ENCODE measurements around the gene WDR35.

WDR35 gene

DNA sequence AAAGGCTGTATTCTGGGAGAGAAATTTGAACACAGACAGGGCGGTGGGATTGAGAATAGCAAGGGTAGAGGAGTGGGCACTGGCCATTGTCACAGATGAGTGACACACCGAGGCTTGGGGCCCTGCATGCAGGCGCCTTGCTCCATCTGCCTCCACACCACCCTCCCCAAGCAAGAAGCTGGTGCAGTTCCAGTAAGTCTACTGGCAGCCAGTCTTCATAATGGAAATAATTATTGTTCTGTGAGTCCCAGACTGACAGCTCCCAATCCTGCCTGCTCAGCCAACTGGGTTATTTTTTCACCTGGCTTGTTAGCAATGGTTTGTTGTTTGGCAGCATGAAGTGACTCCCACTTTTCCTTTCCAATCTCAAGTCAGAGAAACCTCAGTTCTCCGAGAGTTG, 101.1 kb downstream of the WDR35 start:
- CTCF ChIA-PET = no interaction called here

DNA sequence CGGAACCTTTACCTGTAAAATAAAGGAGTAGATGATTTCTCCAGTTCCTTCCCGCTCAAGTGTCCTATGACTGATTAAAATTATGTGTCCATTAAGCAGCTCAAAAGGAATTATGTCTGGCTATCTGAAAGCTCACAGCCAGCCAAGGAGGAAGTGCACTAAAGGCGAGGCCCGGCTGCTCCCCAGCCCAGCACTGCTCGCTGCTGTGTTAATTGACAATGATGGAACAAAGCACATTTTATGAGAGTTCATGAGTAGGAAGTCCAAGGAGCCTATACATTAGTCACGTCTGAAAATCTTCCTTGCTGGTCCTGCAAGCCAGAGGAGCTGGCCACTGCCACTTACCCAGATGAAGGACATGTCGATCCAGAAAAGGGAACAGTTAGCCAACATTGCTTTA, 102.4 kb downstream of the WDR35 start:
- DNase-seq (ENCODE audit: extremely low spot score) = peak; percentile 3
- TF ChIP-seq LEF1 (IDR thresholded peaks at IDR 0.05; ENCODE audit: borderline replicate concordance) (no peak), SUZ12 (IDR thresholded peaks at IDR 0.05) (no peak), CTBP1 (IDR thresholded peaks at IDR 0.05; ENCODE audit: borderline replicate concordance) (no peak), ELF4 (IDR thresholded peaks at IDR 0.05) (no peak)
- CTCF ChIA-PET = no interaction called here
- POLR2A ChIA-PET = no interaction called here

More for the DNA sequence above, 101.1 kb downstream of the WDR35 start:
- POLR2A ChIA-PET = interaction anchor here (1.7 kb wide), 1 partner anchor 13 kb away, joined by 6 read pairs; the partner anchor contains the start of gene TTC32
- DNase-seq (ENCODE audit: extremely low spot score) = peak; percentile 2
- no peak for TF ChIP-seq L3MBTL2 (conservative IDR thresholded peaks at IDR 0.05)

DNA sequence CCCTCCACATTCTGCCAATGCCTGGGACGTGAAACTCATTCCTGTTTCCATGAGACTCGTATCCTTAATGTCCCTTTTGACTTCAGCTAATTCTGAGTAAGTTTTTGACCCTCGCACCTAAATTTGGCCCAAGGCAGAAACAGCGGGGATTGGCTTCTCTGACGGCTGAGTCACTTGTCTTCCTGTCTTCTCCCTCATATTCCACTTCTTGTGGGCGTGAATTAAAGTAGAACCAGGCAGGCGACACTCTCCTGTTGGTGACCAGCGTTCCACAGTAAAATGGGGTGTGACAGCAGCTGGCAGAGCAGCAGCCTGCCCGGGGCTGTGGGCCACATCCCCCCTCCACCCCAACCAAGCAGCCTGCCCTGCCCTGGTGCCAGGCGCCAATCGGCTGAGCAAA, 103.6 kb downstream of the WDR35 start:
- ChIA-PET POLR2A (interaction anchor here (1.3 kb wide), 1 partner anchor 15 kb away, joined by 5 read pairs; the partner anchor contains the start of gene TTC32), CTCF (no interaction called here)
- TF ChIP-seq FOXK2 (IDR thresholded peaks at IDR 0.05) (no peak), PKNOX1 (IDR thresholded peaks at IDR 0.05) (no peak), ZNF384 (IDR thresholded peaks at IDR 0.05) (no peak), FOXA1 (IDR thresholded peaks at IDR 0.05) (no peak), FOXM1 (IDR thresholded peaks at IDR 0.05; ENCODE audit: borderline replicate concordance) (no peak), SUZ12 (IDR thresholded peaks at IDR 0.05) (no peak), ARNT (IDR thresholded peaks at IDR 0.05) (no peak), SP1 (IDR thresholded peaks at IDR 0.05) (no peak), CTBP1 (IDR thresholded peaks at IDR 0.05; ENCODE audit: borderline replicate concordance) (no peak)
- DNase-seq (ENCODE audit: extremely low spot score) = no peak

- ChIA-PET POLR2A (interaction anchor here (1.3 kb wide), 1 partner anchor 16 kb away, joined by 5 read pairs; the partner anchor contains the start of gene TTC32), CTCF (no interaction called here)
- no peak for DNase-seq (ENCODE audit: extremely low spot score)
- no peak for TF ChIP-seq HDGF (IDR thresholded peaks at IDR 0.05; ENCODE audit: borderline replicate concordance)
- TF ChIP-seq SUZ12 (IDR thresholded peaks at IDR 0.05) = no peak
- TF ChIP-seq ELF4 (IDR thresholded peaks at IDR 0.05) = no peak
- TF ChIP-seq L3MBTL2 (conservative IDR thresholded peaks at IDR 0.05) = no peak
These were observed 104.1 kb downstream of the WDR35 start for GRCh38 chr2:19885791-19886190.

GRCh38 chr2:19883971-19884720, 105.8 kb downstream of the WDR35 start:
- no peak for DNase-seq (ENCODE audit: extremely low spot score)
- POLR2A ChIA-PET = no interaction called here
- CTCF ChIA-PET = no interaction called here
- TF ChIP-seq L3MBTL2 (conservative IDR thresholded peaks at IDR 0.05) = no peak
- no peak for TF ChIP-seq LEF1 (IDR thresholded peaks at IDR 0.05; ENCODE audit: borderline replicate concordance)
- no peak for TF ChIP-seq NFRKB (IDR thresholded peaks at IDR 0.05)
- no peak for TF ChIP-seq PKNOX1 (IDR thresholded peaks at IDR 0.05)
- TF ChIP-seq HDGF (IDR thresholded peaks at IDR 0.05; ENCODE audit: borderline replicate concordance) = no peak
- TF ChIP-seq ELF4 (IDR thresholded peaks at IDR 0.05) = no peak
- TF ChIP-seq TARDBP (IDR thresholded peaks at IDR 0.05) = no peak

- ChIA-PET POLR2A (no interaction called here), CTCF (no interaction called here)
- TF ChIP-seq PKNOX1 (IDR thresholded peaks at IDR 0.05) = no peak
- no peak for TF ChIP-seq FOXA1 (IDR thresholded peaks at IDR 0.05)
- TF ChIP-seq ARNT (IDR thresholded peaks at IDR 0.05) = no peak
- no peak for TF ChIP-seq SUZ12 (IDR thresholded peaks at IDR 0.05)
- no peak for TF ChIP-seq ELF4 (IDR thresholded peaks at IDR 0.05)
- no peak for TF ChIP-seq FOXK2 (IDR thresholded peaks at IDR 0.05)
- no peak for TF ChIP-seq SP1 (IDR thresholded peaks at IDR 0.05)
- TF ChIP-seq NFRKB (IDR thresholded peaks at IDR 0.05) = no peak
- no peak for DNase-seq (ENCODE audit: extremely low spot score)
These were observed 106.4 kb downstream of the WDR35 start for GRCh38 chr2:19883486-19883885.

GRCh38 chr2:19882286-19882685, 107.6 kb downstream of the WDR35 start:
- no peak for DNase-seq (ENCODE audit: extremely low spot score)
- no peak for TF ChIP-seq FOXM1 (IDR thresholded peaks at IDR 0.05; ENCODE audit: borderline replicate concordance)
- no peak for TF ChIP-seq BHLHE40 (IDR thresholded peaks at IDR 0.05; ENCODE audit: borderline replicate concordance)
- no peak for TF ChIP-seq PKNOX1 (IDR thresholded peaks at IDR 0.05)
- TF ChIP-seq L3MBTL2 (conservative IDR thresholded peaks at IDR 0.05) = no peak
- no peak for TF ChIP-seq ELF4 (IDR thresholded peaks at IDR 0.05)
- TF ChIP-seq ARNT (IDR thresholded peaks at IDR 0.05) = no peak
- ChIA-PET POLR2A (no interaction called here), CTCF (no interaction called here)
